GM21381 (cell line): ENCODE measurements around the gene TRMT10B.
"Not testable (repeated sequence)": the region's sequence is repeated elsewhere in the genome, so short reads cannot be mapped to it uniquely, and the experiment has no call there.

Experiments
- ATAC-seq: cut with Tn5 transposase; IDR thresholded peaks from one replicate; pipeline ENCODE4 v1.9.1; 2021; ENCODE audit warnings: mild to moderate bottlenecking, moderate library complexity; ENCODE audit not compliant: unreplicated experiment

Gene TRMT10B

GRCh38 chr9:37749129-37749528 lies 4.5 kb upstream of the TRMT10B start:
- ATAC-seq, result no peak

GRCh38 chr9:37751186-37751585 lies 2.4 kb upstream of the TRMT10B start:
- no peak for ATAC-seq

GRCh38 chr9:37751704-37752103 lies 1.9 kb upstream of the TRMT10B start:
- ATAC-seq, result not testable (repeated sequence)

DNA sequence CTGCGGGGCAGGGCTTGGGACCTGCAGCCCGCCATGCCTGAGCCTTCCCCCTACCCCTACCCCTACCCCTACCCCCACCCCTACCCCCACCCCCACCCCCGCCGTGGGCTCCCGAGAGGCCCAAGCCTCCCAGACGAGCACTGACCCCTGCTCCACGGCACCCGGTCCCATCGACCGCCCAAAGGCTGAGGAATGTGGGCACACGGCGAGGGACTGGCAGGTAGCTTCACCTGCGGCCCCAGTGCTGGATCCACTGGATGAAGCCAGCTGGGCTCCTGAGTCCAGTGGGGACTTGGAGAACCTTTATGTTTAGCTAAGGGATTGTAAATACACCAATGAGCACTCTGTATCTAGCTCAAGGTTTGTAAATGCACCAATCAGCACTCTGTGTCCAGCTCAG lies 1.5 kb upstream of the TRMT10B start:
- ATAC-seq, result not testable (repeated sequence)

DNA sequence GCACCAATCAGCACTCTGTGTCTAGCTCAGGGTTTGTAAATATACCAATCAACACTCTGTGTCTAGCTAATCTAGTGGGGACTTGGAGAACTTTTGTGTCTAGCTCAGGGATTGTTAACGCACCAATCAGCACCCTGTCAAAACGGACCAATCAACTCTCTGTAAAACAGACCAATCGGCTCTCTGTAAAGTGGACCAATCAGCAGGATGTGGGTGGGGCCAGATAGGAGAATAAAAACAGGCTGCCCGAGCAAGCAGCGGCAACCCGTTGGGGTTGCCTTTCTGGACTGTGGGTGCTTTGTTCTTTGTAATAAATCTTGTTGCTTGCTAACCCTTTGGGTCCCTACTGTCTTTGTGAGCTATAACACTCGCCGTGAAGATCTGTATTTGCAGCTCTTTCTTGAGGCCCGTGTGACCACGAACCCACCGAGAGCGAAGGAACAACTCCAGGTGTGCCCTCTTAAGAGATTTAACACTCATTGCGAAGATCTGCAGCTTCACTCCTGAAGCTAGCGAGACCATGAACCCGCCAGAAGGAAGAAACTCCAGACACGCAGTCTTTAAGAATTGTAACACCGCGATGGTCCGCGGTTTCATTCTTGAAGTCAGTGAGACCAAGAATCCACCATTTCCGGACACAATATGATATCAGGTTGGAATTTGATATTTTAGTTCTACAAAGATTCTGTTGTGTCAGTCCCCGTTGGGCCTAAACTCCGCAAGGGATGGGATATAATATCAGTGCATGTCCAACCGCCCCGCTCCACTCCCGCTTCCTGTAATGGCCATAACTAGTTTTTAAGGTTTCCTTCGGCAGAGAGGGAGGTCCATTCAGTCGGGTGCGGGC lies 740 bp upstream of the TRMT10B start:
- no peak for ATAC-seq

- no peak for ATAC-seq
Measured at GRCh38 chr9:37758747-37759146, 5.1 kb downstream of the TRMT10B start.

DNA sequence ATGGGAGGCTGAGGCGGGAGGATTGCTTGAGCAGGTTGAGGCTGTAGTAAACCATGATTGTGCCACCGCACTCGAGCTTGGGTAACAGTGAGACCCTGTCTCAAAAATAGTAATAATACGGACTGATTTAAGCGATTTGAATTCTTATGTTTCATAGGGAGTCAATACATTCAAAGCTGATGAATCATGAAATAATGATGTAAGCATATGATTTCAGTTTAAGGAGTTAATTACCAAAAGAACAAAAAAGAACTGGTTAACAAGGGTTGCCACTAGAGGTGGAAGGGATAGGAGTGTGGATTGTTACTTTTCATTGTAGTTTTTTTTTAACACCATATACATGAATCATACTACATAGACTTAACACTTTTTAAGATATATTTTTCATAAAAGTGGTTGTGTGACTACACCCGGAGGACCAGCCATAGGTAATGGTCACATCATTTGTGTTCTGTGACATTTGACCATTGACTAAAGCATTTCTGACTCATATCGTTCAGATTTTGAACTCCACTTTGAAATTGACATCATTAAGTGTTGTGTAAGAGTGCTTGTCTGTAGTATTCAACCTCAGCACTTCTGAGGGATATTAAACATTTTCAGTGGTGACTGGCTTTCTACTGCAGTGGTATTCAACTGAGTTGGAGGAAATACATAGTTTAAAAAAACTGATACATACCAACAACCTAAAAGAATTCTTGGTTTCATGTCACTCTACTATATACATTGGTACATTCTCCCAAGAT lies 7.0 kb downstream of the TRMT10B start:
- ATAC-seq, result no peak

DNA sequence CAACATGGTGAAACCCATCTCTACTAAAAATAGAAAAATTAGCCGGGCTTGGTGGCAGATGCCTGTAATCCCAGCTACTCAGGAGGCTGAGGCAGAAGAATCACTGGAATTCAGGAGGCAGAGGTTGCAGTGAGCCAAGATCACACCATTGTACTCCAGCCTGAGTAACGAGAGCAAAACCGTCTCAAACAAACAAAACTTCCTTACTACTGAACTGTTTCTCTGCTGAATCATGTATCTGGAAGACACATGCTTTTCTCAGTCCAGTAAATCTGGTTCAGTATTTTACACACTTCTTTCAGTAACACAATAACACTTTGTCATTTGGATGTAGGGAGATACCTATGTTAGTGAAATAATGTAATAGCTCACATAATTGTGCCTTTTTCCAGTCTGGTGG lies 7.9 kb downstream of the TRMT10B start:
- ATAC-seq, result no peak

DNA sequence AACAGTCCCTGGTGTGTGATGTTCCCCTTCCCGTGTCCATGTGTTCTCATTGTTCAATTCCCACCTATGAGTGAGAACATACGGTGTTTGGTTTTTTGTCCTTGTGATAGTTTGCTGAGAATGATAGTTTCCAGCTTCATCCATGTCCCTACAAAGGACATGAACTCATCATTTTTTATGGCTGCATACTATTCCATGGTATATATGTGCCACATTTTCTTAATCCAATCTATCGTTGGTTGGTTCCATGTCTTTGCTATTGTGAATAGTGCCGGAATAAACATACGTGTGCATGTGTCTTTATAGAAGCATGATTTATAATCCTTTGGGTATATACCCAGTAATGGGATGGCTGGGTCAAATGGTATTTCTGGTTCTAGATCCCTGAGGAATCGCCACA lies 11.7 kb downstream of the TRMT10B start:
- not testable (repeated sequence) for ATAC-seq

- no peak for ATAC-seq
Measured at GRCh38 chr9:37769306-37769705, 15.7 kb downstream of the TRMT10B start.

GRCh38 chr9:37769995-37770394 lies 16.4 kb downstream of the TRMT10B start:
- no peak for ATAC-seq

GRCh38 chr9:37775216-37775919 lies 21.8 kb downstream of the TRMT10B start:
- no peak for ATAC-seq

DNA sequence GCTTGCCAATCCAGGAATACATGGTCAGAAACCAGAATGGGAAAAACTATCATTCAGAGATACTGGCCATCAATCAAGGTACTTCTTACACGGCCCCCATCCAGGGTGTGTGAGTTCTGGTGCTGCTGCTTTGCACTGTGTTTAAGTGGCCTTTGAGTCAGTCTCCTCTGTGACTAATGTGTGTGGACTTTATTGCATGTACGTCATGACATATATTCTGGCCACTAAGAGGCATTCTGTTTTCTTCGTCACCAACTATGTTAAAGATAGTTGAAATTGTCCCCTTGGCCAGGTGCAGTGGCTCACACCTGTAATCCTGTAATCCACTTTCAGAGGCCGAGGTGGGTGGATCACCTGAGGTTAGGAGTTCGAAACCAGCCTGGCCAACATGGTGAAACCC lies 22.7 kb downstream of the TRMT10B start:
- no peak for ATAC-seq

GRCh38 chr9:37778534-37778933 lies 24.9 kb downstream of the TRMT10B start:
- ATAC-seq, result no peak

DNA sequence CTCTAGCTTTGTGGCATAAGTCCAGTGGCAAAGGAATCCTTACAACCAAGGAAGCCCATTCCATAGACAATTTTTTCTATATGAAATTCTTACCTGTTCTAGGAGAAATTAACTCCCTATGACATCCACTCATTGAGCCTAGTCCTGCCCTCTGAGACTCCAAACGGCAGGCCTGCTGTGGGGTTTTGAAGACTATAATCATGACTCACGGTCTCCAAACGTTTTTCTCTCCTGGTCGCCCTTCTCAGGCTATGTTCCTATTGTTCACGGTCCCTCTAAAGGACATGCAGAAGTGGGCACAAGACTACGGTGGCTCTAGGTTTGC lies 30.6 kb downstream of the TRMT10B start:
- no peak for ATAC-seq

DNA sequence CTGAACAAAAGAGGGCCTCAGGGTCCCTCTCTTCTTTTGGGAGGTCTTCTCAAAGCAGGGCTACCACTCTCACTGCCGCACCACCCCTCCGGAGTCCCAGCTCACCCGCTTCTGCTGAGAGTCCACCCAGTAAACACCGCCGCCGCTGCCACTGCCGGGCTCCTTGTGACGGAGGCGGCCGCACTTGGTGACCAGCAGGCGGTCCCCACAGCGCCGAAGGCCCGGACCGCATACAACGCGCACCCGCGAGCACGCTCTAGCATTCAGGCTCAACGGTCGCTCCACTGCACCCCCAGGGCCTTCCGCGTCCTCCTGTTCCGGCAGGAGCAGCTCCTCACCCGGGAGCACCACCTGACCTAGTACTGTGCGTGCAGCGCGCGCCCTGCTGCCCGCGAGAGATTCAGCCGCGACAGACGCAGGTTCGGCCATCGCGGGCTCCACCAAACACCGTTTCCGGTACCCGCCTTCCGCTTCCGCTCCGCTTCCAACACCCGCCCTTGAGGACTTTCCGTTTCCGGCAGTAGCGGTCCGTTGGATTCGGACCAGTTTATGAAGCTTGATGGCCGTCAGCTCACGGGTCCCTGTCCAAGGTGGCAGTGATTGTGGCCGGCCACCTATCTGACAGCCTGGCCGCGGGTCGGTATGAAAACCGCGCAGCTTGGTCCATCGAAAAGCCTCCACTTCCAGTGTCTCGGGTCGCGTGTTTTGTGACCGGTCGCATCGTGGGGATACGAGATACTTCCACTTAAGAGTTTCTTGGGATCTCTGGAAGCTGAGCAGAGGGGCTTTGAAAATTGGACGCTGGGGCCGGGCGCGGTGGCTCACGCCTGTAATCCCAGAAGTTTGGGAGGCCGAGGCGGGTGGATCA lies 31.2 kb downstream of the TRMT10B start, which contains the start of gene EXOSC3:
EXOSC3 (minus strand) TSS at position 449 of the 868 bp plus-strand sequence; CDS start at position 429, 20 bp downstream.
- ATAC-seq, result peak; percentile 95

DNA sequence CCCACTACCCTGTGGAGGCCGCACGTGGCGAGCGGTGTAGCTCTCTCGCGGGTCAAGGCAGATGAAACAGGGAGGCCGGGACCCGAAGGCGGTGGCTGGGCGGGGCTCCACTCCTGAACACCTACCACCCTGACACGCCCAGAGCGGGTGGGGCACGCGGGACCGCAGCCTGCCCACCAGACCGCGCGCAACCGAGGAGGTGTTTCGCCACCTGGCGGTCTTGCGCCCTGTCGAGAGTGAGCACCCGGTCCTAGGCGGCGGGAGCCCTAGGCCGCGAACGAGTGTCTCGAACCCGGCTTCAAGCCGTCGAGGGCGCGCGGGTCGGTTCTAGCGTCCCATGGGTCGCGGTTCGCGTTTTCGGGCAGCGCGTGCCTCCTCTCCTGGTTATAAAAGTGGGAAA lies 33.5 kb downstream of the TRMT10B start:
- no peak for ATAC-seq

DNA sequence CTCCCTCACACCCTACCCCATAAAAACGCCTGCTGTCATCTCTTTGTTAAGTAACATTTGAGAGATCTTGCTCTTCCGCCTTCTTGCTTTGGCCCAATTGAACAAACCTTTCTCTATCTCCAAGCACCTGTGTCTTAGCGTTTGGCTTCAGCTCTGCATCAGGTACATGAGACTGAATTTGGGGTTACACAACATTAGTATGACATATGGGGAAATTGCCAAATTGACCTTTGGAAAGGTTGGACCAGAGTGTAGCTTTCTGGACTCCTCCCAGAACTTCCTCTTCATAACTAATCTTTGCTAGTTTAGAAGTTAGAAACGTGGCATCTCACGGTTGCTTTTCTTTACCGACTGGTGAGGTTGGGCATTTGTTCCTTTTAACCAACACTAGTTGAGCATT lies 34.7 kb downstream of the TRMT10B start:
- ATAC-seq, result no peak

DNA sequence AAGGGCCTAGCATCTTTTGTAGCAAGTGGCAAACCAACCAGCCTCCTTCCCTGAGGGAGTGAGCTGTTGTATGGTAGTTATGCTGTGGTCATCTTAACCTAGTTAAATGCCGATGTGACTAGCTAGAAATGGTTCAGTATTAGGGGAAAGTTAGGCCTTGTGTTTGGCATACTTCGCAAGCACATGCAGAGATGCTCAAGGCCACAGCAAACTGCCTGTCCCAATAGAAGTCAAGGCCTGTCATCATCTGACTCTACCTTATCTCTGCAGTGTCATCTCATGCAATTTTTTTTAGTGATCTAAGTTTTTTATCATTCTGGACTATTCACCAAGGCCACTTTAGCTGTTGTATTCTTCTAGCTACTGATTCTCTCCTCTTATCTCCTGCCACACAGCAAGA lies 36.5 kb downstream of the TRMT10B start:
- no peak for ATAC-seq

DNA sequence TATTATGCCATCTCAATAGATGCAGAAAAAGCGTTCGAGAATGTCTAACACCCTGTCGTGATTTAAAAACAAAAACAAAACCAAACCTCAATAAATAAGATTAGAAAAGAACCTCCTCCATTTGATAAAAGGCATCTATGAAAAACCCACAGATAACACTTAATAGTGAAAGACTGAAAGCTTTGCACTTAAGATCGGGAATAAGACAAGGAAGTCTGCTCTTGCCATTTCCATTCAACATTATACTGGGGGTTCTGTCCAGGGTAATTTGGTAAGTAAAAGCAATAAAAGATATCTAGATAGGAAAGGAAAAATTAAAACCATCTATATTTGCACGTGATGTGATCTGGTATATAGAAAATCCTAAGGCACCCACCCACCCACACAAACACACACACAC lies 38.5 kb downstream of the TRMT10B start:
- ATAC-seq, result no peak

GRCh38 chr9:37796232-37796631 lies 42.6 kb downstream of the TRMT10B start:
- ATAC-seq, result no peak
